ENCODE data around the gene VPS26B.

VPS26B gene

GRCh38 chr11:134243913-134244312 lies 19.4 kb downstream of the VPS26B start:
- Histone ChIP-seq H3K4me1 (no peaks in the 10 kb centered on the region), H2AFZ (no peak overlapping the region), H3K4me3 (ENCODE audit: low read depth, low read length) (no peak overlapping the region), H3K27me3 (ENCODE audit: control insufficient read depth, insufficient read depth, low read length) (no peaks in the 10 kb centered on the region), H3K79me2 (no peaks in the 10 kb centered on the region), H3K36me3 (ENCODE audit: control insufficient read depth, insufficient read depth, low read length) (no peaks in the 10 kb centered on the region), H3K9me3 (ENCODE audit: control insufficient read depth, low read length) (no peaks in the 10 kb centered on the region), H3K4me2 (ENCODE audit: low read length) (no peak overlapping the region), H3K27ac (no peak overlapping the region), H3K9ac (no peak overlapping the region)
- no peak for TF ChIP-seq CTCF (IDR thresholded peaks at IDR 0.05)

- H3K27ac ChIP-seq: no peak overlapping the region
- no peak overlapping the region for H3K4me2 ChIP-seq (ENCODE audit: low read length)
- H3K79me2 ChIP-seq: no peaks in the 10 kb centered on the region
- no peaks in the 10 kb centered on the region for H3K4me1 ChIP-seq
- peak; percentile 47 for TF ChIP-seq CTCF (IDR thresholded peaks at IDR 0.05)
- H3K9me3 ChIP-seq (ENCODE audit: control insufficient read depth, low read length): no peaks in the 10 kb centered on the region
- H3K9ac ChIP-seq: no peak overlapping the region
- H2AFZ ChIP-seq: no peak overlapping the region
- no peaks in the 10 kb centered on the region for H3K36me3 ChIP-seq (ENCODE audit: control insufficient read depth, insufficient read depth, low read length)
- H3K27me3 ChIP-seq (ENCODE audit: control insufficient read depth, insufficient read depth, low read length): no peaks in the 10 kb centered on the region
- no peak overlapping the region for H3K4me3 ChIP-seq (ENCODE audit: low read depth, low read length)
These were observed 20.1 kb downstream of the VPS26B start for GRCh38 chr11:134244593-134244992.

- no peak for TF ChIP-seq CTCF (IDR thresholded peaks at IDR 0.05)
- no peaks in the 10 kb centered on the region for H3K36me3 ChIP-seq (ENCODE audit: control insufficient read depth, insufficient read depth, low read length)
These were observed 21.0 kb downstream of the VPS26B start for GRCh38 chr11:134245434-134245833.

GRCh38 chr11:134246100-134246499 lies 21.6 kb downstream of the VPS26B start:
- no peak overlapping the region for H2AFZ ChIP-seq
- H3K9ac ChIP-seq: no peak overlapping the region
- no peak overlapping the region for H3K27ac ChIP-seq
- no peak overlapping the region for H3K4me3 ChIP-seq (ENCODE audit: low read depth, low read length)
- H3K9me3 ChIP-seq (ENCODE audit: control insufficient read depth, low read length): no peaks in the 10 kb centered on the region
- no peaks in the 10 kb centered on the region for H3K36me3 ChIP-seq (ENCODE audit: control insufficient read depth, insufficient read depth, low read length)
- H3K79me2 ChIP-seq: no peaks in the 10 kb centered on the region
- no peaks in the 10 kb centered on the region for H3K27me3 ChIP-seq (ENCODE audit: control insufficient read depth, insufficient read depth, low read length)
- H3K4me1 ChIP-seq: no peaks in the 10 kb centered on the region
- no peak for TF ChIP-seq CTCF (IDR thresholded peaks at IDR 0.05)
- H3K4me2 ChIP-seq (ENCODE audit: low read length): no peak overlapping the region

More at GRCh38 chr11:134245434-134245833, 21.0 kb downstream of the VPS26B start:
- Histone ChIP-seq H3K79me2 (no peaks in the 10 kb centered on the region), H3K27ac (no peak overlapping the region), H3K4me2 (ENCODE audit: low read length) (no peak overlapping the region), H3K4me3 (ENCODE audit: low read depth, low read length) (no peak overlapping the region), H2AFZ (no peak overlapping the region), H3K27me3 (ENCODE audit: control insufficient read depth, insufficient read depth, low read length) (no peaks in the 10 kb centered on the region), H3K9me3 (ENCODE audit: control insufficient read depth, low read length) (no peaks in the 10 kb centered on the region), H3K4me1 (no peaks in the 10 kb centered on the region), H3K9ac (no peak overlapping the region)

GRCh38 chr11:134246678-134247077 lies 22.2 kb downstream of the VPS26B start:
- TF ChIP-seq CTCF (IDR thresholded peaks at IDR 0.05): no peak
- Histone ChIP-seq H3K27me3 (ENCODE audit: control insufficient read depth, insufficient read depth, low read length) (no peaks in the 10 kb centered on the region), H3K4me2 (ENCODE audit: low read length) (no peak overlapping the region), H3K9ac (no peak overlapping the region), H3K27ac (no peak overlapping the region), H3K4me3 (ENCODE audit: low read depth, low read length) (no peak overlapping the region), H3K4me1 (no peaks in the 10 kb centered on the region), H3K36me3 (ENCODE audit: control insufficient read depth, insufficient read depth, low read length) (no peaks in the 10 kb centered on the region), H2AFZ (no peak overlapping the region), H3K79me2 (no peaks in the 10 kb centered on the region), H3K9me3 (ENCODE audit: control insufficient read depth, low read length) (no peaks in the 10 kb centered on the region)
